Neuronal stem cell (in vitro differentiated cells): ENCODE data around the gene EIPR1.

Experiments
- DNase-seq: peaks from one replicate; pipeline ENCODE4 v3.0.0-alpha.2; 2013; ENCODE audit warnings: low spot score
- H2AFZ ChIP-seq: one replicate; pipeline ENCODE4 v1.6.1; 2013; ENCODE audit warnings: mild to moderate bottlenecking, low read length, inconsistent platforms
- H2AK5ac ChIP-seq: 2 replicates; pipeline ENCODE4 v1.6.1; 2013; ENCODE audit warnings: low read depth, mild to moderate bottlenecking, inconsistent platforms, low read length, moderate library complexity, mixed read lengths
- H2BK120ac ChIP-seq: 2 replicates; pipeline ENCODE4 v1.6.1; 2013; ENCODE audit warnings: low read depth, mild to moderate bottlenecking, inconsistent platforms, low read length, moderate library complexity, mixed read lengths
- H2BK12ac ChIP-seq: one replicate; pipeline ENCODE4 v1.6.1; 2013; ENCODE audit warnings: low read length, inconsistent platforms
- H2BK15ac ChIP-seq: 2 replicates; pipeline ENCODE4 v1.6.1; 2013; ENCODE audit warnings: mild to moderate bottlenecking, low read length, inconsistent platforms, mixed read lengths
- H2BK5ac ChIP-seq: one replicate; pipeline ENCODE4 v1.6.1; 2013; ENCODE audit warnings: inconsistent platforms, mild to moderate bottlenecking, low read length, moderate library complexity
- H3K14ac ChIP-seq: one replicate; pipeline ENCODE4 v1.6.1; 2013; ENCODE audit warnings: low read length, inconsistent platforms
- H3K18ac ChIP-seq: 2 replicates; pipeline ENCODE4 v1.6.1; 2013; ENCODE audit warnings: low read length, inconsistent platforms
- H3K23ac ChIP-seq: 2 replicates; pipeline ENCODE4 v1.6.1; 2013; ENCODE audit warnings: low read depth, mild to moderate bottlenecking, mixed read lengths, low read length, inconsistent platforms; ENCODE audit not compliant: poor library complexity
- H3K27ac ChIP-seq: replicated peaks from 3 replicates; pipeline ENCODE4 v1.5.1; 2013; ENCODE audit warnings: low read length, inconsistent platforms
- H3K27me3 ChIP-seq, 3 experiments: 2 replicates each; pipeline ENCODE4 v1.6.1; 2013; ENCODE audit warnings: low read length in 3 of 3, mild to moderate bottlenecking in 2 of 3, inconsistent platforms in 1 of 3, low read depth in 1 of 3, mixed read lengths in 1 of 3, moderate library complexity in 1 of 3; ENCODE audit not compliant: control insufficient read depth in 3 of 3, insufficient read depth in 3 of 3
- H3K36me3 ChIP-seq, 2 donors: replicated peaks in 1 of 2; 2 replicates each; pipeline ENCODE4 v1.6.1; 2013; ENCODE audit warnings: low read length in 2 of 2; ENCODE audit not compliant: control insufficient read depth in 2 of 2, insufficient read depth in 2 of 2
- H3K4ac ChIP-seq: 2 replicates; pipeline ENCODE4 v1.6.1; 2013; ENCODE audit warnings: inconsistent platforms, mild to moderate bottlenecking, low read length, moderate library complexity
- H3K4me1 ChIP-seq, 2 donors: 1 replicate in 1 of 2; 2 replicates in 1 of 2; pipeline ENCODE4 v1.6.1; 2013; ENCODE audit warnings: low read length in 2 of 2, low read depth in 1 of 2; ENCODE audit not compliant: control insufficient read depth in 2 of 2, insufficient read depth in 1 of 2
- H3K4me2 ChIP-seq: one replicate; pipeline ENCODE4 v1.6.1; 2013; ENCODE audit warnings: mild to moderate bottlenecking, low read length, inconsistent platforms; ENCODE audit not compliant: insufficient read depth, poor library complexity, severe bottlenecking
- H3K4me3 ChIP-seq, 2 donors: 2 replicates each; pipeline ENCODE4 v1.5.1; 2013; ENCODE audit warnings: low read length in 2 of 2, mild to moderate bottlenecking in 2 of 2, inconsistent platforms in 1 of 2, moderate library complexity in 1 of 2
- H3K79me1 ChIP-seq: one replicate; pipeline ENCODE4 v1.6.1; 2013; ENCODE audit warnings: low read depth, mild to moderate bottlenecking, inconsistent platforms, low read length, moderate library complexity
- H3K9ac ChIP-seq: one replicate; pipeline ENCODE4 v1.6.1; 2013; ENCODE audit warnings: mild to moderate bottlenecking, low read depth, low read length, inconsistent platforms; ENCODE audit not compliant: poor library complexity
- H3K9me3 ChIP-seq, 2 donors: replicated peaks in 1 of 2; 2 replicates each; pipeline versions ENCODE3 to v1.6.1; 2013; ENCODE audit warnings: low read length in 2 of 2, mild to moderate bottlenecking in 2 of 2, inconsistent platforms in 1 of 2, low read depth in 1 of 2, mixed read lengths in 1 of 2, moderate library complexity in 1 of 2; ENCODE audit not compliant: control insufficient read depth in 2 of 2, insufficient read depth in 1 of 2
- H4K8ac ChIP-seq: one replicate; pipeline ENCODE4 v1.6.1; 2013; ENCODE audit warnings: low read depth, mild to moderate bottlenecking, inconsistent platforms, low read length, moderate library complexity
- H4K91ac ChIP-seq: one replicate; pipeline ENCODE4 v1.6.1; 2013; ENCODE audit warnings: low read length, low read depth, mild to moderate bottlenecking, inconsistent platforms; ENCODE audit not compliant: poor library complexity
- WGBS, 2 donors: extraction: QIAGEN DNeasy Blood & Tissue Kit; methylation state at CpG; one replicate each; pipeline ENCODE4 v1.1.7; 2013; ENCODE audit warnings: missing lambda C conversion rate in 2 of 2, mixed read lengths in 1 of 2; ENCODE audit not compliant: insufficient read length in 2 of 2, insufficient replicate concordance in 1 of 2; ENCODE audit errors: extremely low coverage in 2 of 2; 5-methylcytosine and 5-hydroxymethylcytosine counted together

Gene EIPR1

DNA sequence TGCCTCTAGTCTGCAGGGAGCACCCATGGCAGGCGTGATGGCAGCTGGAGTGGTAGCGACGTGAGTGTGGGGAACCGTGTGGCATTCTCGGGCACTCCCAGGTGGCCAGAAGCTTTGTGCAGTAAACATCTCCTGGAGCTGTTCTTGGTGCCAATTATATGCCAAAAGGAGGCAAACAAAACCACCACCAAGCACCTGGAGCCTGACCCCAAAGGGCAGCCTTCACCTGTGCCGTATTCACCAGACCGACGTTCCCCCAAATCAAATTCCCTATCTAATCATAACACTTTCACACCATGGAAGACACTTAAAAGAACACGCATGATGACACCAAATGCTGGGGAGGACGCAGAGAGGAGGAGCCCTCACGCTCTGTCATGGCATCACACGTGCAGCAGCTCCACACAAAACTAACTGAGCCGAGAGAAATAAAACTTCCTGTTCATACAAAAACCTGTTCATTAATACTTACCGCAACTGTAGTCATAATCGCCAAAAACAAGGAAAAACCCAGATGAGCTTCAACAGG is 123.6 kb downstream of the EIPR1 start:
- H3K9ac ChIP-seq, result no peak overlapping the region
- WGBS, 2 donors, result no CpG with 5 or more reads among the region's 15 CpGs
- H3K27ac ChIP-seq, result no peak overlapping the region

DNA sequence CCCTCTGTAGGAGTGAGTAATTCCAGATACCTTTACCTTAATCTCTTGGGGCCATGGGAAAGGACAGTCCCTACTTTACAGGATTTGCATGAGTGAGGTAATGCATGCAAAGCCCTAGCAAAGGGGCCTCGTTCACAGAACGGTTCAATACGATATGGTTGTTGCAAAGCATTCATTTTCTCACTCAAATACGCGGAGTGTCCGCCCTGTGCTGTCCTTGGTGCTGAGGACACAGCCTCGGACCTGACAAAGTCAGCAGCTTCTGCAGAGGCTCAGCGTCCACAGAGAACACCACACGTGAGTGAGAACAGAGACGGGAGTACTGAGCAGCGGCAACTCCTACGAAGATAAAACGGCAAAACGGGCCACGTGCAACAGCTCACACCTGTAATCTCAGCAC is 125.7 kb downstream of the EIPR1 start:
- H2BK15ac ChIP-seq, result no peak overlapping the region
- no peak overlapping the region for H4K91ac ChIP-seq
- H3K23ac ChIP-seq, result no peak overlapping the region
- no peaks in the 10 kb centered on the region for H3K27me3 ChIP-seq
- peaks cover 0 to 6% of the 10 kb centered on the region in 2 donors for H3K4me1 ChIP-seq
- H3K18ac ChIP-seq, result no peak overlapping the region
- no peak overlapping the region for H3K14ac ChIP-seq
- H3K27ac ChIP-seq, result no peak overlapping the region
- no CpG with 5 or more reads among the region's 15 CpGs for WGBS, 2 donors
- peaks cover 4 to 10% of the 10 kb centered on the region in 2 donors for H3K9me3 ChIP-seq
- no peak overlapping the region for H3K4ac ChIP-seq
- DNase-seq, result no peak
- H2BK12ac ChIP-seq, result no peak overlapping the region
- H2BK5ac ChIP-seq, result no peak overlapping the region
- no peaks in the 10 kb centered on the region for H3K79me1 ChIP-seq
- peak overlapping the region in 1 of 2 donors; percentile 25 for H3K4me3 ChIP-seq
- H4K8ac ChIP-seq, result no peak overlapping the region
- no peak overlapping the region for H3K4me2 ChIP-seq
- H3K36me3 ChIP-seq, result peaks cover 6 to 9% of the 10 kb centered on the region in 2 donors
- H3K9ac ChIP-seq, result no peak overlapping the region
- no peak overlapping the region for H2AK5ac ChIP-seq
- no peak overlapping the region for H2BK120ac ChIP-seq
- H2AFZ ChIP-seq, result no peak overlapping the region

More for the DNA sequence above, 123.6 kb downstream of the EIPR1 start:
- H3K36me3 ChIP-seq, result peaks cover 7 to 9% of the 10 kb centered on the region in 2 donors
- H3K14ac ChIP-seq, result peak overlapping the region; percentile 73
- H3K4me2 ChIP-seq, result no peak overlapping the region
- peaks cover 4% of the 10 kb centered on the region in 2 donors for H3K9me3 ChIP-seq
- H2BK15ac ChIP-seq, result no peak overlapping the region
- H3K79me1 ChIP-seq, result no peaks in the 10 kb centered on the region
- H4K8ac ChIP-seq, result peak overlapping the region; percentile 21
- no peak overlapping the region for H3K4me3 ChIP-seq
- H3K23ac ChIP-seq, result no peak overlapping the region
- H2BK120ac ChIP-seq, result no peak overlapping the region
- H3K4ac ChIP-seq, result no peak overlapping the region
- no peak for DNase-seq
- no peak overlapping the region for H2AK5ac ChIP-seq
- no peak overlapping the region for H2AFZ ChIP-seq
- no peak overlapping the region for H3K18ac ChIP-seq
- H2BK5ac ChIP-seq, result no peak overlapping the region
- peaks cover 5 to 16% of the 10 kb centered on the region in 2 donors for H3K4me1 ChIP-seq
- H2BK12ac ChIP-seq, result no peak overlapping the region
- no peak overlapping the region for H4K91ac ChIP-seq
- H3K27me3 ChIP-seq, result no peaks in the 10 kb centered on the region

DNA sequence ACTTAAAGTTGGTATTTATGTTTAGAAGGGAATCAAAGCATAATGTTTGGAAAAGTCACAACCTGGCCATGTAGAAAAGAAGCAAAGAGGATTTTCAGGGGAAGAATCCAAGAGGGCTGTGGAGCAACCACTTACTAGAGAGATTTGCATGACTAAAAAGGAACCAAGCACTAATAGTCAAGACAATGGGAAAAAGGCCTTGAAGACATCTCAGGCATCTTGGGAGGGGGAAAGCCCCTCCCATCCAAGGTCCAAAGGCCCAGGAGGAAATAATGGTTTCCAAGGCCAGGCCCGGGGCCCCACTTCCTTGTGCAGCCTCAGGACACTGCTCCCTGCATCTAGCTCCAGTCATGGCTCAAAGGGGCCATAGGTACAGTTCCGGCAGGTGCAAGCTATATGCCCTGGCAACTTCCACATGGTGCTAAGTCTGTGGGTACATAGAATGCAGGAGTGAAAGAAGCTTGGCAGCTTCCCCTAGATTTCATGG is 128.1 kb downstream of the EIPR1 start:
- no peaks in the 10 kb centered on the region for H3K4me1 ChIP-seq
- H3K4ac ChIP-seq, result no peak overlapping the region
- no peaks in the 10 kb centered on the region for H3K79me1 ChIP-seq
- no peak overlapping the region for H3K14ac ChIP-seq
- H2BK15ac ChIP-seq, result no peak overlapping the region
- H3K9me3 ChIP-seq, result peaks cover 4 to 10% of the 10 kb centered on the region in 2 donors
- no peaks in the 10 kb centered on the region for H3K27me3 ChIP-seq
- H3K4me2 ChIP-seq, result no peak overlapping the region
- H2BK120ac ChIP-seq, result no peak overlapping the region
- no peak overlapping the region for H2BK5ac ChIP-seq
- H3K4me3 ChIP-seq, result no peak overlapping the region
- no peak overlapping the region for H2BK12ac ChIP-seq
- no peak overlapping the region for H4K91ac ChIP-seq
- H3K9ac ChIP-seq, result no peak overlapping the region
- DNase-seq, result no peak
- H2AFZ ChIP-seq, result no peak overlapping the region
- no peak overlapping the region for H4K8ac ChIP-seq
- no peak overlapping the region for H3K18ac ChIP-seq
- peaks cover 6% of the 10 kb centered on the region in 2 donors for H3K36me3 ChIP-seq
- H3K27ac ChIP-seq, result no peak overlapping the region
- no peak overlapping the region for H2AK5ac ChIP-seq
- WGBS, 2 donors, result no CpG with 5 or more reads among the region's 2 CpGs
- no peak overlapping the region for H3K23ac ChIP-seq

DNA sequence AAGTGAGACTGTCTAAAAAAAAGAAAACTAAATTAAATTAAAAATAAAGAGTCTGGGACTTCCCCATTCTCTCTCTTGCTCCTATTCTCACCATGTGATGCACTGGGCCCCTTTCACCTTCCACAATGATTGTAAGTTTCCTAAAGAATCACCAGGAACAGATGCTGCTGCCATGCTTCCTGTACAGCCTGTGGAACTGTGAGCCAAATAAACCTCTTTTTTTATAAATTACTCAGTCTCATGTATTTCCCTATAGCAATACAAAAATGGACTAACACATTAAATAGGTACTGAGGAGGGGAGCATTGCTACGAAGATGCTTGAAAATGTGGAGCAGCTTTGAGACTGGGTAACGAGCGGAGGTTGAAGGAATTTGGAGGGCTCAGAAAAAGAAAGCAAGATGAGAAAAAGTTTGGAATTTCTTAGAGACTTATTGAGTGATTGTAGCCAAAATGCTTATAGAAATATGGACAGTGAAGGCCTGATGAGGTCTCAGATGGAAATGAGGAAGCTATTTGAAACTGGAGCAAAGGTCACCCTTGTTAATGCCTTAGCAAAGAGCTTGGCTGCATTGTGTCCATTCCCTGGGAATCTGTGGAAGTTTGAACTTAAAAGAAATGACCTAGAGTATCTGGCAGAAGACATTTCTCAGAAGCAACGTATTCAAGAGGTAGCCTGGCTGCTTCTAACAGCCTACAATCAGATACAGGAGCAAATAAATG is 128.7 kb downstream of the EIPR1 start:
- no peak overlapping the region for H2BK120ac ChIP-seq
- no peak overlapping the region for H2BK5ac ChIP-seq
- no peaks in the 10 kb centered on the region for H3K4me1 ChIP-seq
- no peaks in the 10 kb centered on the region for H3K79me1 ChIP-seq
- H3K27ac ChIP-seq, result no peak overlapping the region
- no peak overlapping the region for H3K18ac ChIP-seq
- H2BK15ac ChIP-seq, result no peak overlapping the region
- no peak overlapping the region for H3K14ac ChIP-seq
- H2BK12ac ChIP-seq, result no peak overlapping the region
- peaks cover 3 to 6% of the 10 kb centered on the region in 2 donors for H3K36me3 ChIP-seq
- no peak overlapping the region for H3K4me3 ChIP-seq
- no peak overlapping the region for H4K8ac ChIP-seq
- no peak overlapping the region for H2AK5ac ChIP-seq
- DNase-seq, result no peak
- H3K4me2 ChIP-seq, result no peak overlapping the region
- no peak overlapping the region for H3K9ac ChIP-seq
- H3K23ac ChIP-seq, result no peak overlapping the region
- H3K9me3 ChIP-seq, result peaks cover 4 to 10% of the 10 kb centered on the region in 2 donors
- H3K27me3 ChIP-seq, result no peaks in the 10 kb centered on the region
- no CpG with 5 or more reads among the region's 4 CpGs for WGBS, 2 donors
- no peak overlapping the region for H2AFZ ChIP-seq
- H4K91ac ChIP-seq, result no peak overlapping the region
- H3K4ac ChIP-seq, result no peak overlapping the region
